GM12878 (cell line): ENCODE data around the gene ELF2. TPM values are rescaled to one million over a fixed set of nuclear protein-coding genes. Genes with fewer than 3 reads are reported as not detected.

Source experiments
- ATAC-seq: fragments of 200-7000 bp; cut with Tn5 transposase; 3 replicates; pipeline ENCODE4 v1.9.1; 2020; ENCODE audit warnings: mild to moderate bottlenecking, moderate library complexity
- BruUV-seq: library from RNA; stranded (reverse); fragments of 400-500 nt; replicated peaks from 2 replicates; lab custom pipeline; 2021; lab: Mats Ljungman, UMichigan
- CTCF ChIA-PET: fragments of 300-600 bp; sonication (Branson Sonifier 250); formaldehyde crosslinking; extraction: SDS; loops from one replicate; lab custom pipeline; 2021; ENCODE audit warnings: inconsistent platforms; lab: Yijun Ruan, JAX
- POLR2A ChIA-PET: fragments of 350-600 bp; formaldehyde crosslinking; extraction: SDS; loops from one replicate; lab custom pipeline; 2021; ENCODE audit warnings: inconsistent platforms; lab: Charles Lee
- RAD21 ChIA-PET: fragments of 300-600 bp; sonication (Branson Sonifier 250); formaldehyde crosslinking; loops from one replicate; lab custom pipeline; 2023; ENCODE audit warnings: antibody characterized with exemption; ENCODE audit not compliant: unreplicated experiment; lab: Charles Lee
- SMC1A ChIA-PET: fragments of 300-600 bp; sonication (Branson Sonifier 250); formaldehyde crosslinking; loops from one replicate; lab custom pipeline; 2023; ENCODE audit not compliant: unreplicated experiment, uncharacterized antibody; lab: Charles Lee
- DNase-seq: peaks from one replicate; pipeline ENCODE4 v3.0.0-alpha.2; 2011; ENCODE audit warnings: low read depth, low spot score
- FAIRE-seq: peaks from 3 replicates; lab custom pipeline; 2011; peaks lifted over from hg19 to GRCh38; lab: Jason Lieb, UNC
- H2AFZ ChIP-seq: 2 replicates; pipeline ENCODE4 v1.6.0; 2011; ENCODE audit warnings: low read depth, low read length, control low read depth; ENCODE audit not compliant: control insufficient read depth
- H3K27ac ChIP-seq: 2 replicates; pipeline ENCODE4 v1.5.1; 2011; ENCODE audit warnings: control low read depth; ENCODE audit not compliant: control insufficient read depth, insufficient read depth
- H3K27me3 ChIP-seq, 2 experiments: replicated peaks in 1 of 2; 2 replicates each; pipeline versions ENCODE4 v1.6.0 to v1.6.1; 2011; ENCODE audit warnings: low read length in 1 of 2; ENCODE audit not compliant: control insufficient read depth in 2 of 2, insufficient read depth in 2 of 2
- H3K36me3 ChIP-seq, 2 experiments: 2 replicates each; pipeline ENCODE4 v1.5.1; 2011; ENCODE audit warnings: low read length in 1 of 2; ENCODE audit not compliant: control insufficient read depth in 2 of 2, insufficient read depth in 2 of 2
- H3K4me1 ChIP-seq: 2 replicates; pipeline ENCODE4 v1.6.1; 2011; ENCODE audit warnings: mild to moderate bottlenecking, low read length, moderate library complexity, mixed read lengths; ENCODE audit not compliant: control insufficient read depth, insufficient read depth
- H3K4me2 ChIP-seq: 2 replicates; pipeline ENCODE4 v1.6.0; 2011; ENCODE audit warnings: control low read depth; ENCODE audit not compliant: control insufficient read depth, insufficient read depth
- H3K4me3 ChIP-seq: fragments of 200-600 bp; sonication (generic); 2 replicates; pipeline ENCODE4 v1.5.1; 2016
- H3K79me2 ChIP-seq: 2 replicates; pipeline ENCODE4 v1.6.0; 2011; ENCODE audit warnings: low read length; ENCODE audit not compliant: control insufficient read depth, insufficient read depth
- H3K9ac ChIP-seq: 2 replicates; pipeline ENCODE4 v1.8.0; 2011; ENCODE audit warnings: low read length, control low read depth, mixed read lengths; ENCODE audit not compliant: control insufficient read depth, insufficient read depth
- H3K9me3 ChIP-seq: replicated peaks from 3 replicates; pipeline ENCODE4 v1.5.1; 2011; ENCODE audit warnings: mild to moderate bottlenecking, low read length; ENCODE audit not compliant: control insufficient read depth, insufficient read depth
- H4K20me1 ChIP-seq: 2 replicates; pipeline ENCODE4 v1.6.0; 2011; ENCODE audit not compliant: control insufficient read depth, insufficient read depth
- ATF7 ChIP-seq: fragments of 450-650 bp; IDR thresholded peaks from 2 replicates; pipeline ENCODE4 v1.6.1; 2016; ENCODE audit warnings: low read depth, mild to moderate bottlenecking
- BHLHE40 ChIP-seq, 2 experiments: fragments of 450-650 bp in 1 of 2; IDR thresholded peaks; 2 replicates each; pipeline ENCODE4 v1.6.1; 2011 to 2017; ENCODE audit warnings: low read depth in 2 of 2, borderline replicate concordance in 1 of 2, improper control_type of control experiment in 1 of 2, low read length in 1 of 2, mild to moderate bottlenecking in 1 of 2
- BMI1 ChIP-seq: fragments of 450-650 bp; IDR thresholded peaks from 2 replicates; pipeline ENCODE4 v1.6.1; 2016; ENCODE audit warnings: mild to moderate bottlenecking, moderate library complexity, borderline replicate concordance
- MXI1 ChIP-seq: fragments of 150-350 bp; IDR thresholded peaks from 2 replicates; pipeline ENCODE4 v1.6.1; 2011; ENCODE audit warnings: low read depth, mild to moderate bottlenecking, inconsistent platforms, low read length, improper control_type of control experiment
- RAD21 ChIP-seq: IDR thresholded peaks from 2 replicates; pipeline ENCODE4 v1.6.1; 2011; ENCODE audit warnings: mild to moderate bottlenecking, low read depth, low read length, moderate library complexity; ENCODE audit not compliant: insufficient read depth
- SMAD1 ChIP-seq: fragments of 450-650 bp; IDR thresholded peaks from 2 replicates; pipeline ENCODE4 v1.6.1; 2018; ENCODE audit warnings: mild to moderate bottlenecking, low read depth; ENCODE audit not compliant: partially characterized antibody
- SRF ChIP-seq, 2 experiments: IDR thresholded peaks; 2 replicates each; pipeline ENCODE4 v1.6.1; 2011; ENCODE audit warnings: low read depth in 2 of 2, low read length in 2 of 2, mild to moderate bottlenecking in 1 of 2, moderate library complexity in 1 of 2
- STAT3 ChIP-seq: IDR thresholded peaks from 2 replicates; pipeline ENCODE4 v1.6.1; 2011; ENCODE audit warnings: low read depth, low read length, improper control_type of control experiment
- TCF3 ChIP-seq: IDR thresholded peaks from 2 replicates; pipeline ENCODE4 v1.6.1; 2012; ENCODE audit warnings: low read depth, mild to moderate bottlenecking, low read length, borderline replicate concordance; ENCODE audit not compliant: insufficient read depth
- WGBS: methylation state at CpG from one replicate; pipeline ENCODE4 v1.1.6; 2016; ENCODE audit warnings: low lambda C conversion rate; ENCODE audit not compliant: insufficient replicate concordance, insufficient coverage; ENCODE audit errors: missing lambda C conversion rate; 5-methylcytosine and 5-hydroxymethylcytosine counted together
- in situ Hi-C: fragments of 300-500 bp; cut with MboI; formaldehyde crosslinking; loops from 9 replicates; pipeline ENCODE4 v1.14.3; 2018; ENCODE audit warnings: mixed read lengths
- intact Hi-C: fragments of 100-400 bp; cut with micrococcal nuclease; formaldehyde crosslinking; loops from one replicate; pipeline ENCODE4 v1.14.2; 2022; ENCODE audit not compliant: unreplicated experiment
- polyA plus RNA-seq, 11 experiments: library from polyadenylated mRNA; depleted of rRNA in 4 of 11; unstranded in 6 of 11; stranded (reverse) in 5 of 11; fragments of >200 nt; fragmentation: Nextera tagmentation in 4 of 11; fragmentation: Illumina TruSeq in 1 of 11; extraction: Ambion mirVana in 4 of 11; extraction: Trizol in 1 of 11; gene quantifications; 1 replicate in 1 of 11; 2 replicates in 10 of 11; pipeline versions ENCODE4 v1.2.1 to v1.2.3, GENCODE V29; 2011 to 2016; ENCODE audit warnings: inconsistent platforms in 2 of 11, missing spikeins in 2 of 11, low read depth in 1 of 11
- total RNA-seq, 4 experiments: library from RNA; depleted of rRNA in 3 of 4; stranded (reverse); fragments of >200 nt in 3 of 4; fragmentation: Illumina TruSeq in 1 of 4; extraction: Trizol in 1 of 4; gene quantifications; 2 replicates each; pipeline versions ENCODE4 v1.2.1 to v1.2.3, GENCODE V29; 2013 to 2021
- TF ChIP-seq, protein P1 (sequence below), 3 experiments: IDR thresholded peaks in 2 of 3; conservative IDR thresholded peaks in 1 of 3; 2 replicates each; pipeline ENCODE4 v1.5.1; 2011; ENCODE audit warnings: low read depth in 3 of 3, low read length in 3 of 3, mild to moderate bottlenecking in 3 of 3, control low read depth in 2 of 3, moderate library complexity in 2 of 3, inconsistent platforms in 1 of 3, mixed read lengths in 1 of 3; ENCODE audit not compliant: control insufficient read depth in 2 of 3, insufficient read depth in 1 of 3; ENCODE audit errors: extremely low read depth in 1 of 3
- TF ChIP-seq, protein P2 (sequence below): fragments of 450-650 bp; IDR thresholded peaks from 2 replicates; pipeline ENCODE4 v1.6.1; 2017; ENCODE audit warnings: antibody characterized with exemption, mild to moderate bottlenecking, moderate library complexity
- TF ChIP-seq, protein P3 (sequence below): fragments of 150-350 bp; IDR thresholded peaks from 2 replicates; pipeline ENCODE4 v1.6.1; 2014; ENCODE audit warnings: mild to moderate bottlenecking, low read depth, low read length
- TF ChIP-seq, protein P4 (sequence below): fragments of 450-650 bp; IDR thresholded peaks from 2 replicates; pipeline ENCODE4 v1.6.1; 2017; ENCODE audit warnings: borderline replicate concordance

Gene ELF2
- total and polyA plus RNA-seq, 10 of the 15 experiments (the other 5 are each of a cell fraction or from before 2014, with no cell fraction given) = 10.5 to 30.1 (median 20.5) TPM

DNA sequence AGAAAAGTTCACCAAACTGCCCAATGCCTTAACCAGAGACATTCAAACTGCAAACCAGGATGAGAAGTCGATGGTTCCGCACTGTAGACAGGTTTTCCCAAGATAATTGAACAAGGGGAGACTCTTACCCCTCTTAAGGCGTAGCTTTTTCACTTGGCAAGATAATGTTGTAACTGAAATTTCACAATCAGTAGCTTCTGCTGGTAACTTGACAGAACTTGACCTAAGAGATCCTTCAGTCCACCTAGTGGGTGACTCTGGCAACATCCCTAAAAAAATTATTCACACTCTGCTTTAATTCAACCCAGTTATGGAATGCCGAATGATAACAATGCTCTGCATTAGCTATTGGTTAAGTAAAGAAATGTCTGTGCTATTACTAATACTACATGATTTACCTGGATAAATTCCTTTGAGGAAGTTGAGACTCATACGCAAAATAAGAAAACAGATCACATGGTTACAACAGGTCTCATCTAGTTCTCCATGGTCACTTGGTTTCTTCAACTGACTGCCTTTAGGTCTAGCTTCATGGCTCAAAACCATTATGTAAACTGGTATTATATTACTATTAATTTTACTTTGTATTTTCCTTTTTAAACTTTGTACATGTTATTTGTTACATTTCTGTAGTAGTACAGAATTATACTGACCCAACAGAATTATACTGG lies 9.1 kb downstream of the ELF2 start (continued):
- TF ChIP-seq RAD21 = peak; percentile 64
- TF ChIP-seq, protein P1, sequence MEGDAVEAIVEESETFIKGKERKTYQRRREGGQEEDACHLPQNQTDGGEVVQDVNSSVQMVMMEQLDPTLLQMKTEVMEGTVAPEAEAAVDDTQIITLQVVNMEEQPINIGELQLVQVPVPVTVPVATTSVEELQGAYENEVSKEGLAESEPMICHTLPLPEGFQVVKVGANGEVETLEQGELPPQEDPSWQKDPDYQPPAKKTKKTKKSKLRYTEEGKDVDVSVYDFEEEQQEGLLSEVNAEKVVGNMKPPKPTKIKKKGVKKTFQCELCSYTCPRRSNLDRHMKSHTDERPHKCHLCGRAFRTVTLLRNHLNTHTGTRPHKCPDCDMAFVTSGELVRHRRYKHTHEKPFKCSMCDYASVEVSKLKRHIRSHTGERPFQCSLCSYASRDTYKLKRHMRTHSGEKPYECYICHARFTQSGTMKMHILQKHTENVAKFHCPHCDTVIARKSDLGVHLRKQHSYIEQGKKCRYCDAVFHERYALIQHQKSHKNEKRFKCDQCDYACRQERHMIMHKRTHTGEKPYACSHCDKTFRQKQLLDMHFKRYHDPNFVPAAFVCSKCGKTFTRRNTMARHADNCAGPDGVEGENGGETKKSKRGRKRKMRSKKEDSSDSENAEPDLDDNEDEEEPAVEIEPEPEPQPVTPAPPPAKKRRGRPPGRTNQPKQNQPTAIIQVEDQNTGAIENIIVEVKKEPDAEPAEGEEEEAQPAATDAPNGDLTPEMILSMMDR (IDR thresholded peaks at IDR 0.05 in 2 of 3, conservative IDR thresholded peaks at IDR 0.05 in 1 of 3; ENCODE audit: control insufficient read depth in 2 of 3, extremely low read depth in 1 of 3, insufficient read depth in 1 of 3, low read depth in 3 of 3, low read length in 3 of 3) = peak; percentile 31 to 42 (median 39); a peak in 4 of 6 replicates
- TF ChIP-seq BHLHE40 (IDR thresholded peaks at IDR 0.05; ENCODE audit: borderline replicate concordance in 1 of 2, low read depth in 2 of 2, low read length in 1 of 2) = no peak

DNA sequence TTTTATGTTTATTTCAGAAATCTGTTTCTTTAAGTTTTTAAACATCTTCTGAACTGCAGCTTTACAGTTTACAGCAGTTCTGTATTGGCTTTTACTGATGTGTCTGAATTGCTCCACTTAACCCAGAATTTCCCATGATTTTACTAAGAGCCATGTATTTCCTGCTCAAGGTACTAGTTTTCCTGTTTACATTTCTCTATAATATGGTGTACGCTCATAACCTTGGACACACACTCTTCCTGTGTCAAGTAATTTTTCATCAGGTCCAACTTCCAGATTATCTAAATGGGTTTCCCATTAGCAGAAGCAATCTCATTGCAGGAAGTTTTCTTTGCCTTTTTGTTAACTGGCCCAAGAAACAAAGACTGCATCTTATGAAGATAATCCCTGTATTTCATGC lies 12.3 kb downstream of the ELF2 start:
- no peaks in the 10 kb centered on the region for H3K36me3 ChIP-seq
- no peaks in the 10 kb centered on the region for H3K27me3 ChIP-seq
- ChIA-PET CTCF (interaction anchor here (0.6 to 1.4 kb wide), 2 partner anchors 10 to 166 kb away, joined by 3 to 4 read pairs; no protein-coding TSS in a partner anchor), RAD21 (no interaction called here), SMC1A (interaction anchor here (1.5 kb wide), 1 partner anchor 10 kb away, joined by 4 read pairs; no protein-coding TSS in a partner anchor), POLR2A (no interaction called here)
- no peak for ATAC-seq
- H3K4me2 ChIP-seq = no peak overlapping the region
- H2AFZ ChIP-seq = no peak overlapping the region
- no peak overlapping the region for H3K9ac ChIP-seq
- H3K9me3 ChIP-seq = no peaks in the 10 kb centered on the region
- in situ Hi-C loops = no loop called here
- no peaks in the 10 kb centered on the region for H3K79me2 ChIP-seq
- no peaks in the 10 kb centered on the region for H3K4me1 ChIP-seq
- no peak for FAIRE-seq
- H4K20me1 ChIP-seq = no peaks in the 10 kb centered on the region
- intact Hi-C loops = no loop called here
- H3K4me3 ChIP-seq = no peak overlapping the region
- BruUV-seq = no TSS peak
- H3K27ac ChIP-seq = no peak overlapping the region
- WGBS = 95% methylated on average over 1 of the region's 1 CpG
- DNase-seq = no peak
- TF ChIP-seq MXI1 (no peak), STAT3 (no peak), TCF3 (no peak), BMI1 (no peak), SRF (IDR thresholded peaks at IDR 0.05; ENCODE audit: low read depth in 2 of 2, low read length in 2 of 2) (no peak), SMAD1 (no peak), ATF7 (no peak)
- TF ChIP-seq, protein P2, sequence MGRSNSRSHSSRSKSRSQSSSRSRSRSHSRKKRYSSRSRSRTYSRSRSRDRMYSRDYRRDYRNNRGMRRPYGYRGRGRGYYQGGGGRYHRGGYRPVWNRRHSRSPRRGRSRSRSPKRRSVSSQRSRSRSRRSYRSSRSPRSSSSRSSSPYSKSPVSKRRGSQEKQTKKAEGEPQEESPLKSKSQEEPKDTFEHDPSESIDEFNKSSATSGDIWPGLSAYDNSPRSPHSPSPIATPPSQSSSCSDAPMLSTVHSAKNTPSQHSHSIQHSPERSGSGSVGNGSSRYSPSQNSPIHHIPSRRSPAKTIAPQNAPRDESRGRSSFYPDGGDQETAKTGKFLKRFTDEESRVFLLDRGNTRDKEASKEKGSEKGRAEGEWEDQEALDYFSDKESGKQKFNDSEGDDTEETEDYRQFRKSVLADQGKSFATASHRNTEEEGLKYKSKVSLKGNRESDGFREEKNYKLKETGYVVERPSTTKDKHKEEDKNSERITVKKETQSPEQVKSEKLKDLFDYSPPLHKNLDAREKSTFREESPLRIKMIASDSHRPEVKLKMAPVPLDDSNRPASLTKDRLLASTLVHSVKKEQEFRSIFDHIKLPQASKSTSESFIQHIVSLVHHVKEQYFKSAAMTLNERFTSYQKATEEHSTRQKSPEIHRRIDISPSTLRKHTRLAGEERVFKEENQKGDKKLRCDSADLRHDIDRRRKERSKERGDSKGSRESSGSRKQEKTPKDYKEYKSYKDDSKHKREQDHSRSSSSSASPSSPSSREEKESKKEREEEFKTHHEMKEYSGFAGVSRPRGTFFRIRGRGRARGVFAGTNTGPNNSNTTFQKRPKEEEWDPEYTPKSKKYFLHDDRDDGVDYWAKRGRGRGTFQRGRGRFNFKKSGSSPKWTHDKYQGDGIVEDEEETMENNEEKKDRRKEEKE = no peak
- TF ChIP-seq, protein P3, sequence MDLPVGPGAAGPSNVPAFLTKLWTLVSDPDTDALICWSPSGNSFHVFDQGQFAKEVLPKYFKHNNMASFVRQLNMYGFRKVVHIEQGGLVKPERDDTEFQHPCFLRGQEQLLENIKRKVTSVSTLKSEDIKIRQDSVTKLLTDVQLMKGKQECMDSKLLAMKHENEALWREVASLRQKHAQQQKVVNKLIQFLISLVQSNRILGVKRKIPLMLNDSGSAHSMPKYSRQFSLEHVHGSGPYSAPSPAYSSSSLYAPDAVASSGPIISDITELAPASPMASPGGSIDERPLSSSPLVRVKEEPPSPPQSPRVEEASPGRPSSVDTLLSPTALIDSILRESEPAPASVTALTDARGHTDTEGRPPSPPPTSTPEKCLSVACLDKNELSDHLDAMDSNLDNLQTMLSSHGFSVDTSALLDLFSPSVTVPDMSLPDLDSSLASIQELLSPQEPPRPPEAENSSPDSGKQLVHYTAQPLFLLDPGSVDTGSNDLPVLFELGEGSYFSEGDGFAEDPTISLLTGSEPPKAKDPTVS = no peak
- TF ChIP-seq, protein P4, sequence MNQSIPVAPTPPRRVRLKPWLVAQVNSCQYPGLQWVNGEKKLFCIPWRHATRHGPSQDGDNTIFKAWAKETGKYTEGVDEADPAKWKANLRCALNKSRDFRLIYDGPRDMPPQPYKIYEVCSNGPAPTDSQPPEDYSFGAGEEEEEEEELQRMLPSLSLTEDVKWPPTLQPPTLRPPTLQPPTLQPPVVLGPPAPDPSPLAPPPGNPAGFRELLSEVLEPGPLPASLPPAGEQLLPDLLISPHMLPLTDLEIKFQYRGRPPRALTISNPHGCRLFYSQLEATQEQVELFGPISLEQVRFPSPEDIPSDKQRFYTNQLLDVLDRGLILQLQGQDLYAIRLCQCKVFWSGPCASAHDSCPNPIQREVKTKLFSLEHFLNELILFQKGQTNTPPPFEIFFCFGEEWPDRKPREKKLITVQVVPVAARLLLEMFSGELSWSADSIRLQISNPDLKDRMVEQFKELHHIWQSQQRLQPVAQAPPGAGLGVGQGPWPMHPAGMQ = no peak
